GM18502 (cell line): Measurements from ENCODE around the gene RUBCNL.
"Not testable (repeated sequence)": the region's sequence is repeated elsewhere in the genome, so short reads cannot be mapped to it uniquely, and the experiment has no call there.

ENCODE experiments used
- ATAC-seq: cut with Tn5 transposase; IDR thresholded peaks from one replicate; pipeline ENCODE4 v1.9.1; 2021; ENCODE audit warnings: mild to moderate bottlenecking; ENCODE audit not compliant: unreplicated experiment, poor library complexity

RUBCNL gene

GRCh38 chr13:46378411-46378810 is 8.6 kb downstream of the RUBCNL start:
- no peak for ATAC-seq

DNA sequence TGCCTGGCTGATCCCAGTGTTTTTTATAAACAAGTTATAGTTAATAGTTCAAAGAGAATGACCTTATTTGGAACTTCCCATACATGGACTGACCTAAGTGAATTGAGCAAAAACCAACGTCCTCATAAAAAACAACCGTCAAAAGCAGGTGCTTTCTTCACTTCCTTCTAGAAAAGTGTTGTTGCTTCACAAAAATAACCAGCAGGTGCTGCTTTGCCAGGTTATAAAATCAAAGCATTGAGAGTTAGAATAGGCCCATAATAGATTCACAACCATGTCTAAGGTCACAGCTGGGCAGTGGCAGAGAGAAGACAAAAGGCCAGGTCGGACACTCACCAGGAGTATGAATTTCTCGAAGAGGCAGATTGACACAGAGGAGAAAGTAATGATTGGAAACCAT is 9.5 kb downstream of the RUBCNL start:
- no peak for ATAC-seq

GRCh38 chr13:46374710-46375109 is 12.3 kb downstream of the RUBCNL start:
- no peak for ATAC-seq

DNA sequence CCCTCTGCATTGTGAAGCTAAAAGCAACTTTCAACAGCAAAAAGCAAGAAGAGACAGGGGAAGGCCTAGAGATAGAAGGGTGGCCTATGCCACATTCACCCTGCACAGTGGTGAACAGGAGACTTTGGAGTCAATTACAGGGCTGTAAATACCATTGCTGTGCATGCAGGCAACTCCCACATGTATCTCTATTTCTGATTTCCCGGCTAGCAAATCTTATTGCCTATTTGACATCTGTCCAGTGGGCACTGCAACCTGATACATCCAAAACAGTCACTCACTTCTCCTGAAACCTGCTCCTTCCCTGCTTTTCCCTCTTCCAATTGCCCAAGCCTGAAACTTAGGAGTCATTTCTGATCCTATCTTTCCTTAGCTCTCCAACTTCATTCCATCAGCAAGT is 13.4 kb downstream of the RUBCNL start:
- ATAC-seq = no peak

- not testable (repeated sequence) for ATAC-seq
Measured at GRCh38 chr13:46372938-46373337, 14.1 kb downstream of the RUBCNL start.

DNA sequence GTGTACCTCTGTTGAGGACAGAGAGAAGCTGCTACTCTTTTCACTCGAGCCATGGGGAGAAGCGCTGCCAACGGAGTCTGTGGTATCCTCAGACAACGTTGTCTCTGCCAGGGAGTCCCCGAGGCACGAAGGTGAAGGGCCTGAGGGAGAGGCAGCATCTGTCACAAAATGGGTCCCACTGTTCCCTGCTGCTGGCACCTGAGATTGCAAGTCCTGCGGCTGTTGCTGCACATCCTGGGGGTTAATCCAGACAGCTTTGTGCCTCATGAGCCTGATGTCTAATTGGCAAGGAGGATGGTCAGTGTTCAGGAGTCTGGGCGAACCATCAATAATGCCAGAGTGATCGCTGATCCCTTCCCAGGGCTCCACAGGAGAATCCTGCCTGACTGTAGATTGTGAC is 15.0 kb downstream of the RUBCNL start:
- no peak for ATAC-seq

- ATAC-seq = peak; percentile 80
Measured at GRCh38 chr13:46369506-46370277, 17.4 kb downstream of the RUBCNL start.

- no peak for ATAC-seq
Measured at GRCh38 chr13:46367617-46368327, 19.3 kb downstream of the RUBCNL start.

DNA sequence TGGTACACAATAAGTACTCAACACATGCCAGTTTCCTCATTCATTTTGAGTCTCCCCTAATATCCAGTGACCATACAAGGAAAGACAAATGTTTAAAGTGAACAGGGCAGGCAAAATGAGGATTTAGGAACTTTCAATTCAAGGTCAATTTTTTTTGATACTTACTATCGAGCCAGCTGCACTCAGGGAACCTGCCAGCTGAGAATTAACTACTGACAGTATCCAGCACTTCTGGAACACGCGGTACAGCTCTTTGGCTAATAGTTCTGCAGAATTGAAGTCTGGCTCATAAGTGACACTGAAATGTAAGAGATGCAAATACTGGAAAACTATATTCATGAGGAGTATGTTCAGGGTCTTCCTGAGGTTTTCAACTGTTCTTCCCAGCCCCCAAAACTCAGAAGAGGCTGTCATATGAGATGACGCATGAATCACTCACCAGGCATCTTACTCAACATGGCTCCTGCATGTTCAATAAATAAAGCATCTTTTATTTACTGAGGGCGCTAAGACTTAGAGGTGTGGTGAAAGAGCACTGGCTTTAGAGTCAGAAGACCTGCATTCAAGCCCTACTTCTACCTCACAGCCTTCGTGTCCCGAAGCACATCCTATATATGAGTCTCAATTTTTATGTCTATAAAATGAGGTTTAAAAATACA is 25.6 kb downstream of the RUBCNL start:
- ATAC-seq = no peak

DNA sequence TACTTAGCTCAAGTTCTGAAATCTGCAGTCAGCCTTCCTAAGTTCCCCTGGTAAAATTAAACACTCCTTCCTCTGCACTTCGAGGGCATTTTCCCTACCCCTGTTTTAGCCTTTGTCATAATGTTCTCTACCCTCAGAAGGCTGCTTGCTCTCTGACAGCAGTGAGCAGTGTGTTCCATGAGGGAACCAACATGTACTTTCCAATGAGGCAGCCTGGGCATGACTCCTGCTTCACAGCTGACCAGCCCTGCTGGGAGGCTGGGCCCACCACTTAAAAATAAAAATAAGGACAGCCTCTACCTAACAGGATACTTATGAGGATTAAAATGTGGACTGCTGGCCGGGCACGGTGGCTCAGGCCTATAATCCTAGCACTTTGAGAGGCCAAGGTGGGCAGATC is 26.4 kb downstream of the RUBCNL start:
- no peak for ATAC-seq

GRCh38 chr13:46359714-46360113 is 27.3 kb downstream of the RUBCNL start:
- no peak for ATAC-seq

DNA sequence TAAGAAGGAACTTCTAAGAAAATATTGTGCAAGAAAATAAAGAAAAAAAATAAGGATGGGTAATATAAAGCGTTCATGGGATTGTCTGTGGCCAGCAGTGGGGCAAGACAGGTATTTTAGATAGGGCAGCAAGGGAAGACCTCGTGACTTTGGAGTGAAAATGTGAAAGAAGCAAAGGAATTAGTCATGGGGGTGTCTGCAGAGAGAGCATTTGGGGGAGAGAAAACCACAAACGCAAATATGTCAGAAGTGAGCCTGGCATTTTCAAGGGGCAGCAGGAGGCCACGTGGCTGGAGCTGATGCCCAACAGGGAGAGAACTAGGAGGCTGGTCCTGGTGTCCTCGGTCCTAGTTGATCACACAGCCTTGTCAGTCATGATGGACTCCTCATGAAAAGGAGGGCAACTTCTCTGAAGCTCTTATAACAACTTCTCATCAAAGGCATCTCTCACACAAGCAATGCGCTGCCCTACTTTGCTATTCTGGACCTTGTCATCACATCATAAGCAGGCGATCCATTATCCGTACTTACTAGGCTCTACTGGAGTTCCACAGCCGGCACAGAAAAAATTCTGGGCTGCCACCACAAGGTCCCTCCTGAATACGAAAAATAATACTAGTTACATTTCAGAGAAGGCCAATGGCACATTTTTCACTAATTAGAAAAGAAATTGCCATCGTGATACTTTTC is 31.0 kb downstream of the RUBCNL start:
- ATAC-seq = no peak

DNA sequence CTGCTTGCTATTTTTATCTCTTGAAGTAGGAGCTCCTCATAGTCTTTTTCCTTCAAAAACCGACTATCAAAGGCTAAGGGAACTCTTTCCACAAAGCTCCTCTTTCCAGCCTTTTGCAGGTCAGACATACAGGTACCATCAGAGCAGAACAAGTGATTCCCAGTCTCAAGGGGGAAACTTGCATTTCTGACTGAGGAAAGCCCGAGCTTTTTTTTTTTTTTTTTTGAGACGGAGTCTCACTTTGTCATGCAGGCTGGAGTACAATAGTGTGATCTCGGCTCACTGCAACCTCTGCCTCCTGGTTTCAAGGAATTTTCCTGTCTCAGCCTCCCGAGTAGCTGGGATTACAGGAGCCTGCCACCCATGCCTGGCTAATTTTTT is 32.0 kb downstream of the RUBCNL start:
- ATAC-seq = peak; percentile 16

DNA sequence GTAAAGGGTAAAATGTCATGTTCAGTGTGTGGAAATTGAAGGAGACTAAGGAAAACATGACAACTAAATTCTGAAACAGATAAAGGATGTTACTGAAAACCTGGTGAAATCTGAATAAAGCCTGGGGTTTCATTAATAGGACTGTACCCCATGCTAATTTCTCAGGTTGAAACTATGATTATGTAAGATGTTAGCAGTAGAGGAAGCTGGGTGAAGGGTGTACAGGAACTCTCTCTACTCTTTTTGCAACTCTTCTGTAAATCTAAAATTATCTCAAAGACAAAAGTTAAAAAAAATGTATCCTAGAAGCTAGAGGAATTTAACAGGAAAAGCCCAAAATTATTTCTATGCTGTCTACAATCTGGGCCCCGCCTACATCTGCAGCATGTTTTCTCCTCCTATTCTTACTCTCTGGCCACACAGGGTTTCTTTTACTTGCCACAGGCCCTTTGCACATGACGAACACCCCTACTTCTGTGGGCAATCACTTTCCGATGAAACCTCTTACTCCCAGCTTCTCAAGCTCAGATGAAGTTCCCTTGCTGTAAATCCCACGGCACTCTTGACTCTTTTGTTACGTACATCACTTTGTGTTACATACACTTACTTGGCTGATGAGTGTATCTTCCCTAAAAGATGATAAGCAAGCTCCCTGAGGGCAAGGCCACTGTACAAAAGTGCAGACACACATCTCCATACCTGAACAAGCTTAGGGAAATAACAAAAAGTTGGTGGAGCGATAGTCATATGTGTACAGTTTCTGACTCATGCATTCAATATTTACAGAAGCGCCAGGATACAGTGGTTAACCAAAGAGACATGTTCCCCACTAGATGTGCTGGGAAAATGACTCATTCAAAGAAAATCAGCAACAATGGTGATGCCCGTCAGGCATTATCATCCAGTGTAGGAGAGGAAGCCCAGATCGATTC is 32.6 kb downstream of the RUBCNL start:
- peak; percentile 87 for ATAC-seq

DNA sequence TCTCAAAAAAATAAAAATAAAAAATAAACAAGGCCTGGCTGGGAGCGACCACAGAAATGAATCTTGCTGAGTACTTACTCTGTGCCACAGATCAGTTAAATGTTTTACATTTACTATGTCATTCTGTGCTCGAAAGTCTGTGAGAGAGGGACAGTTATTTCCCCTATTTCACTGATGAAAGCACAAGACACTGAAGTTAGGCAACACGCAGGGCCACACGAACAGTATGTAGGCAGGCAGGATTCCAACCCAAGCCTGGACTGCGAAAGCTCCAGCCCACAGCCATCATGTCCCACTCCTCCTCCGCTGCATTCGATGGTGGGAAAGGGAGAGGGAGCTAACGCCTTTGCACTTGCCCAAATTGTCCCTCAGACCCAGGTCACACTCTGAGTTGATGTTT is 34.2 kb downstream of the RUBCNL start:
- no peak for ATAC-seq

GRCh38 chr13:46350003-46350402 is 37.0 kb downstream of the RUBCNL start:
- no peak for ATAC-seq

DNA sequence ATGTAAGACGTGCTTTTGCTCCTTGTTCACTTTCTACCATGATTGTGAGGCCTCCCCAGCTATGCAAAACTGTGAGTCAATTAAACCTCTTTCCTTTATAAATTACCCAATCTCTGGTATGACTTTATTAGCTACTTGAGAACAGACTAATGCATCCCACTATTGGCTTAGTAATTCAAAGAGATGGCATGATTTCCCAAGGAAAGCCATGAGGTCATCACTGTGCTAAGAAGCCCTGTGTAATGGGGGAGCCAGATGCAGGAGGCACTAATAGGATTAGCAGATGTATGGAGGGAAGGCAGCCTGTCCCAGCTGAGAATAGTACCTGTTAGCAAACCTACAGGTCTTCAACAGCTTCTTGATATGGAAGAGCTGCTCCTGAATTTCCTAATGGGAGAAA is 38.1 kb downstream of the RUBCNL start:
- ATAC-seq = no peak

DNA sequence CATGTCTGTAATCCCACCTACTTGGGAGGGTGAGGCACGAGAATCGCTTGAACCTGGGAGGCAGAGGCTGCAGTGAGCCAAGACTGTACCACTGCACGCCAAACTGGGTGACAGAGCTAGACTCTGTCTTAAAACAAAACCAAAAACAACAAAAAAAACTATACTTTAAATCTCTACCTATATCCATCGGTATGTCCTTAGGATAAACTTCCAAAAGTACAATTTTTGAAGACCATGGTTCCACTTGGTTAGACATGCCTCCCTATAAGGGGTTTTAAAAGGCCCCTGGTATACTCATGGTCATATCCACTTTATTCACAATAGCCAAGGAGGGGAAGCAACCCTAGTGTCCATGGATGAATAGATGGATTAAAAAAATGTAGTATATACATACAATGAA is 39.8 kb downstream of the RUBCNL start:
- no peak for ATAC-seq

DNA sequence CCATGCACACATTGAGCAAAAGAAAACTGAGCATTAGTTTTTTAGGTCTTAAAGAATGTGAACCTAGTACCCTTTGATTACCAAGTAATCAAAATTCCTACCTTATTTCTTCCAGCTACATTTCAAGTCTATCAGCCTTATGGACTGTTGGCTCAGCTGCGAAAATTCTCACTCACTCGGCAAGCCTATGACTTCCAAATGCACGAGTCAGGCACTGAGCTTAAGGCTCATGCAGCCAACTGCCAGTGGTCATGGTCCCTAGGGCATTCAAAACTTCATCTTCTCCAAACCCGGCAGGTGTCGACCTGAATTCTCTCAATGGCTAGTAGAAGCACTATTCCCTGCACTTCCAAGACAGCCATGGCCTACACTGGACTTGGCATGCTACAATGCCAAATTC is 41.2 kb downstream of the RUBCNL start:
- no peak for ATAC-seq

- no peak for ATAC-seq
Measured at GRCh38 chr13:46345398-46345797, 41.7 kb downstream of the RUBCNL start.
